Measurements from ENCODE around the gene LDLRAP1.

Gene LDLRAP1

GRCh38 chr1:25615563-25616094, 72.2 kb downstream of the LDLRAP1 start:
- Histone ChIP-seq H3K4me2 (ENCODE audit: low read depth, low read length, poor library complexity, severe bottlenecking) (peak overlapping the region; percentile 67), H3K36me3 (ENCODE audit: low read length) (no peaks in the 10 kb centered on the region), H3K9me3 (ENCODE audit: insufficient read depth, low read length) (no peaks in the 10 kb centered on the region), H3K27me3 (ENCODE audit: low read length) (no peaks in the 10 kb centered on the region), H4K20me1 (ENCODE audit: low read depth, low read length) (no peaks in the 10 kb centered on the region), H3K79me2 (ENCODE audit: insufficient read depth, low read length) (no peaks in the 10 kb centered on the region), H3K9me2 (replicated peaks; ENCODE audit: insufficient read depth, low read length) (no peaks in the 10 kb centered on the region), H3K27ac (ENCODE audit: low read depth, low read length) (no peak overlapping the region; the same call in 1 of the 2 replicates), H2AFZ (ENCODE audit: low read depth, low read length, severe bottlenecking) (peak overlapping the region; percentile 54), H3K4me3 (ENCODE audit: insufficient read depth, low read length, poor library complexity, severe bottlenecking) (peak overlapping the region; percentile 55), H3K9ac (ENCODE audit: low read length) (peak overlapping the region; percentile 67), H3F3A (ENCODE audit: insufficient read depth) (peaks cover 4% of the 10 kb centered on the region; the same call in 1 of the 2 replicates)
- TF ChIP-seq EZH2phosphoT487 (conservative IDR thresholded peaks at IDR 0.05; ENCODE audit: low read length): no peak
- no peak for TF ChIP-seq CTCF (IDR thresholded peaks at IDR 0.05; ENCODE audit: insufficient read depth, low read length, poor library complexity, severe bottlenecking)

- H3K9me2 ChIP-seq (replicated peaks; ENCODE audit: insufficient read depth, low read length): no peaks in the 10 kb centered on the region
- H3K36me3 ChIP-seq (ENCODE audit: low read length): no peaks in the 10 kb centered on the region
- H4K20me1 ChIP-seq (ENCODE audit: low read depth, low read length): no peaks in the 10 kb centered on the region
- peaks cover 4% of the 10 kb centered on the region; the same call in 1 of the 2 replicates for H3F3A ChIP-seq (ENCODE audit: insufficient read depth)
- peak within 1 kb of the TSS; percentile 65 for H3K4me3 ChIP-seq (ENCODE audit: insufficient read depth, low read length, poor library complexity, severe bottlenecking)
- H3K4me2 ChIP-seq (ENCODE audit: low read depth, low read length, poor library complexity, severe bottlenecking): peak within 1 kb of the TSS; percentile 89
- no peaks in the 10 kb centered on the region for H3K27me3 ChIP-seq (ENCODE audit: low read length)
- peak within 1 kb of the TSS; percentile 78 for H2AFZ ChIP-seq (ENCODE audit: low read depth, low read length, severe bottlenecking)
- H3K27ac ChIP-seq (ENCODE audit: low read depth, low read length): no peak within 1 kb of the TSS; the same call in 1 of the 2 replicates
- H3K9ac ChIP-seq (ENCODE audit: low read length): peak within 1 kb of the TSS; percentile 67
- H3K9me3 ChIP-seq (ENCODE audit: insufficient read depth, low read length): no peaks in the 10 kb centered on the region
- TF ChIP-seq EZH2phosphoT487 (conservative IDR thresholded peaks at IDR 0.05; ENCODE audit: low read length) (no peak), CTCF (IDR thresholded peaks at IDR 0.05; ENCODE audit: insufficient read depth, low read length, poor library complexity, severe bottlenecking) (peak; percentile 9)
- no peaks in the 10 kb centered on the region for H3K79me2 ChIP-seq (ENCODE audit: insufficient read depth, low read length)
Measured at GRCh38 chr1:25616095-25616986, 72.9 kb downstream of the LDLRAP1 start, which contains the start of gene MAN1C1. MAN1C1 (plus strand) TSS chr1:25616791; CDS start chr1:25617798, 1,007 bp downstream.

DNA sequence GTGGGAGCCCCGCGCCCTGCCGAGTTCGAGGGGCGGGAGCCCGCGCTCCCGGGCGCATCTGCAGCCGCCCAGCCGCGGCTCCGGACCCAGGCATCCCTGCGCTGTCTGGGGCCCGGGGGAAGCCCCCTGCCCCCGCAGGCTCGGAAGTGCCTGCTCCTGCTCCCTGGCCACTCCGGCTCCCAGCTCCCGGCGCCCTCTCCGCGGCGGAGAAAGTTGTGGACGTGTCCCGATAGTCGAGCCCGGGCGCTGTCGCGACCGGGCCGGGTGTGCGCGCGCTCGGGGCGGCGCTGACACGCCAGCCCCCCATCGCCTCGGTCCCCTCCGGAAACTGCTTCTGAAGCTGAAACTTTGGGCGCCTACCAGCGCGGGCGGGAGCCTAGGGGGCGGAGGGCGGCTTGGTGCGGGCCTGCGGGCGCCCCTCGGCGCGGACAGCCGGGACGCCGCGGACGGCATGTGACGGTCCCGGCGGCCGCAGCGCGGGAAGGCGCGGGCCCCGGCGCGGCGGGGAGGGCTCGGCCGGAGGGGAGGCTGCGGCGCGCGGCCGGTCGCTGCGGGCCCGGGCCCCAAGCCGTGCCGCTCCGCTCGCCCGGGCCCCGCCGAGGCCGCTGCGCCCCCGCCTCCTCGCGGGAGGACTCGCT, 73.7 kb downstream of the LDLRAP1 start:
- H4K20me1 ChIP-seq (ENCODE audit: low read depth, low read length): no peaks in the 10 kb centered on the region
- no peak overlapping the region for H3K27ac ChIP-seq (ENCODE audit: low read depth, low read length)
- H3K27me3 ChIP-seq (ENCODE audit: low read length): no peaks in the 10 kb centered on the region
- no peaks in the 10 kb centered on the region for H3K36me3 ChIP-seq (ENCODE audit: low read length)
- H2AFZ ChIP-seq (ENCODE audit: low read depth, low read length, severe bottlenecking): peak overlapping the region; percentile 78
- H3F3A ChIP-seq (ENCODE audit: insufficient read depth): peaks cover 4% of the 10 kb centered on the region; the same call in 1 of the 2 replicates
- no peaks in the 10 kb centered on the region for H3K9me2 ChIP-seq (replicated peaks; ENCODE audit: insufficient read depth, low read length)
- no peaks in the 10 kb centered on the region for H3K79me2 ChIP-seq (ENCODE audit: insufficient read depth, low read length)
- H3K9me3 ChIP-seq (ENCODE audit: insufficient read depth, low read length): no peaks in the 10 kb centered on the region
- H3K9ac ChIP-seq (ENCODE audit: low read length): peak overlapping the region; percentile 61
- peak overlapping the region; percentile 65 for H3K4me3 ChIP-seq (ENCODE audit: insufficient read depth, low read length, poor library complexity, severe bottlenecking)
- peak overlapping the region; percentile 89 for H3K4me2 ChIP-seq (ENCODE audit: low read depth, low read length, poor library complexity, severe bottlenecking)
- TF ChIP-seq CTCF (IDR thresholded peaks at IDR 0.05; ENCODE audit: insufficient read depth, low read length, poor library complexity, severe bottlenecking) (no peak), EZH2phosphoT487 (conservative IDR thresholded peaks at IDR 0.05; ENCODE audit: low read length) (no peak)
